Small intestine (tissue), 7 donors: ENCODE measurements around the gene PON2. TPM values are rescaled to one million over a fixed set of nuclear protein-coding genes. Genes with fewer than 3 reads are reported as not detected.
"Not testable (repeated sequence)": the region's sequence is repeated elsewhere in the genome, so short reads cannot be mapped to it uniquely, and the experiment has no call there.

Experiments used
- DNase-seq, 2 donors: peaks; one replicate each; pipeline versions ENCODE4 v3.0.0 to v3.0.0-alpha.2; 2013
- FAIRE-seq: peaks from 2 replicates; lab custom pipeline; 2012; peaks lifted over from hg19 to GRCh38; lab: Jason Lieb, UNC
- H3K27ac ChIP-seq, 3 donors: one replicate each; pipeline ENCODE4 v1.5.1; 2013; ENCODE audit warnings: low read length in 2 of 3, mild to moderate bottlenecking in 2 of 3, control low read depth in 1 of 3, inconsistent platforms in 1 of 3, low read depth in 1 of 3, moderate library complexity in 1 of 3
- H3K27me3 ChIP-seq, 3 donors: one replicate each; pipeline ENCODE4 v1.6.1; 2013; ENCODE audit warnings: low read length in 3 of 3, inconsistent platforms in 1 of 3; ENCODE audit not compliant: control insufficient read depth in 3 of 3, insufficient read depth in 3 of 3
- H3K36me3 ChIP-seq, 3 donors: one replicate each; pipeline ENCODE4 v1.6.1; 2013; ENCODE audit warnings: low read length in 3 of 3, inconsistent platforms in 1 of 3, low read depth in 1 of 3, mild to moderate bottlenecking in 1 of 3, moderate library complexity in 1 of 3; ENCODE audit not compliant: control insufficient read depth in 3 of 3, insufficient read depth in 2 of 3
- H3K4me1 ChIP-seq, 3 donors: one replicate each; pipeline ENCODE4 v1.6.1; 2013; ENCODE audit warnings: low read length in 2 of 3, inconsistent platforms in 1 of 3, low read depth in 1 of 3, mild to moderate bottlenecking in 1 of 3, moderate library complexity in 1 of 3; ENCODE audit not compliant: control insufficient read depth in 3 of 3, insufficient read depth in 2 of 3
- H3K4me3 ChIP-seq, 3 donors: one replicate each; pipeline ENCODE4 v1.5.1; 2013; ENCODE audit warnings: low read length in 3 of 3, control low read depth in 1 of 3, inconsistent platforms in 1 of 3, low read depth in 1 of 3, mild to moderate bottlenecking in 1 of 3, moderate library complexity in 1 of 3
- H3K9me3 ChIP-seq, 2 donors: one replicate each; pipeline ENCODE4 v1.6.1; 2013; ENCODE audit warnings: low read depth in 1 of 2, low read length in 1 of 2; ENCODE audit not compliant: control insufficient read depth in 2 of 2, insufficient read depth in 1 of 2
- WGBS, 3 donors: extraction: QIAGEN DNeasy Blood & Tissue Kit; methylation state at CpG; one replicate each; pipeline ENCODE4 v1.1.7; 2013; 5-methylcytosine and 5-hydroxymethylcytosine counted together
- polyA plus RNA-seq, 4 donors: library from polyadenylated mRNA; stranded (reverse) in 3 of 4; unstranded in 1 of 4; fragments of 200-250 nt in 3 of 4; fragments of 120-200 nt in 1 of 4; gene quantifications; one replicate each; pipeline versions ENCODE4 v1.2.1 to v1.2.3, GENCODE V29; 2013
- donor health status: healthy with polysubstance abuse.
- donor health status: control.
- donor health status: control.
- donor health status: Bipolar disorder and iron deficiency.
- donor health status: healthy.

The PON2 gene
- polyA plus RNA-seq, 4 donors, result 51.6 to 325 (median 93.7) TPM

DNA sequence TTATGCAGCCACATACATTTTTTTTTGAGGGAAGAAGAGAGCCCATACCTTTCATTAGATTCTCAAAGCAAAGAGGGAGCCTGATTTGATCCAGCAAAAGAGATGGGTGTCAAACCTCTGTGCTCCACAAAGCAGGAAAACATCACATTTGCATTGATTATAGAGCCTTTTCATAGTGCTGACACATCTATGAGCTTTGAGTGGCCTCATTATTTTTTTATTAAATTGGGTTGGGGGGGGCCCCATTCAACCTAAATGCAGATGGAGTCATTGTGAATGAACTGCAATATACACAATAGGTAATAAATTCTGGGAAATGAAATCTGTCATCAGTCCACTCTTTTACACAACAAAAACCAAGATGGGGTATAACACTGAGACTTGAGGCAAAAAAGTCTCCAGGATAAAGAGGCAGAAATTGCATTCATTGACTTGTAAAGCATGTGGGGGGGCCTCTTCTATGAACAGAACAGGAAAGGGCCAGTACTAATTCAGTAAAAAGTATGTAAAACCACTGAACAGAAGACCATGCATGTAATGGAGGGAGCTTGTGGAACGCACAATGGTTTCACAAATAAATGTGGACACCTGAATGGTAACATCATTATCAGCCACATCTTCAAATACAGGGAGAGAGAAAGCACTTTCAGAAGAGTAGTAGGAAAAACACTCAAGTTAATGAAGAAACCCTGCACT, 33.2 kb upstream of the PON2 start:
- Histone ChIP-seq H3K27me3 (no peaks in the 10 kb centered on the region), H3K9me3 (no peaks in the 10 kb centered on the region), H3K36me3 (no peaks in the 10 kb centered on the region), H3K27ac (no peak overlapping the region), H3K4me1 (no peaks in the 10 kb centered on the region), H3K4me3 (no peak overlapping the region)
- no peak for FAIRE-seq
- no peak for DNase-seq
- 94 to 97% (median 96%) methylated on average over 1 of the region's 1 CpG for WGBS, 3 donors

DNA sequence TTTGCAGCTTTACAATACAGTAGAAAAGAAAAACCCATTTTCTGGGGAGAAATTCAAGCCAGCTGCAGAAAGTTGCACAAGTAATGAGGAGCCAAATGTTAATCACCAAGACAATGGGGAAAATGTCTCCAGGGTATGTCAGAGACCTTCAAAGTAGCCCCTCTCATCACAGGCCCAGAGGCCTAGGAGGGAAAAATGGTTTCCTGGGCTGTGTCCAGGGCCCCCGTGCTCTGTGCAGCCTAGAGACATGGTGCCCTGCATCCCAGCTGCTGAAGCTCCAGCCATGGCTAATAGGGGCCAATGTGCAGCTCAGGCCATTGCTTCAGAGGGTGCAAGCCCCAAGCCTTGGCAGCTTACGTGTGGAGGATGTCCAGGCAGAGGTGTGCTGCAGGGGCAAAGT, 25.8 kb upstream of the PON2 start:
- not testable (repeated sequence) for H3K27ac ChIP-seq, DNase-seq, H3K4me3 ChIP-seq, FAIRE-seq, H3K4me1 ChIP-seq, H3K27me3 ChIP-seq, H3K36me3 ChIP-seq
- H3K9me3 ChIP-seq, result peaks cover 0 to 31% of the 10 kb centered on the region in 2 donors
- 78 to 86% (median 79%) methylated on average over 2 of the region's 2 CpGs for WGBS, 3 donors

DNA sequence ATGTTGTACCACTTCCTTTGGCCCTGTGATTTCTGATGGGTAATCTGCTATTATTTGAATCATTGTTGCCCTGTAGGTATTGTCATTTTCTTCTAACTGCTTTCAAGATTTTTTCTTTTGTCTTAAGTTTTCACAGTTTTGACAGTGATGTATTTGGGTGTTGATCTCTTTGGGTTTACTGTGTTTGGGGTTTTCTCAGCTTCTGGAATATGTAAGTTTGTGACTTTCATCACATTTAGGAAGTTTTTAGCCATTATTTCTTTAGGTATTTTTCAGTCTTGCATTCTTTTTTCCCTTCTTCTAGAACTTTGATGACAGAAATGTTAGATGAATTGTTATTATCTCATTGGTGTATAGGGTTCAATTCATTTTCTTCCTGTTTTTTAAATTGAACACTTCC, 23.1 kb upstream of the PON2 start:
- no peak for FAIRE-seq

GRCh38 chr7:95454438-95455045, 19.7 kb upstream of the PON2 start:
- no peak for FAIRE-seq
- Histone ChIP-seq H3K36me3 (no peaks in the 10 kb centered on the region), H3K9me3 (peaks cover 0 to 12% of the 10 kb centered on the region in 2 donors), H3K4me3 (no peak overlapping the region), H3K27me3 (no peaks in the 10 kb centered on the region), H3K4me1 (no peaks in the 10 kb centered on the region), H3K27ac (no peak overlapping the region)
- 61 to 86% (median 76%) methylated on average over 2 of the region's 2 CpGs for WGBS, 3 donors
- no peak for DNase-seq

More for the DNA sequence above, 23.1 kb upstream of the PON2 start:
- Histone ChIP-seq H3K27me3 (peaks cover 0 to 1% (median 0%) of the 10 kb centered on the region in 3 donors), H3K4me3 (no peak overlapping the region), H3K36me3 (no peaks in the 10 kb centered on the region), H3K4me1 (no peaks in the 10 kb centered on the region), H3K27ac (no peak overlapping the region), H3K9me3 (peaks cover 0 to 31% of the 10 kb centered on the region in 2 donors)
- no peak for DNase-seq

- WGBS, 3 donors, result 97 to 100% (median 99%) methylated on average over 3 of the region's 3 CpGs
- Histone ChIP-seq H3K9me3 (no peaks in the 10 kb centered on the region), H3K4me1 (peaks cover 0 to 6% (median 2%) of the 10 kb centered on the region in 3 donors), H3K36me3 (no peaks in the 10 kb centered on the region), H3K27me3 (no peaks in the 10 kb centered on the region), H3K27ac (no peak overlapping the region), H3K4me3 (no peak overlapping the region)
- FAIRE-seq (no peak), DNase-seq (no peak)
Observed at GRCh38 chr7:95446618-95447017, 11.8 kb upstream of the PON2 start.

GRCh38 chr7:95444796-95445195, 10.0 kb upstream of the PON2 start:
- Histone ChIP-seq H3K9me3 (no peaks in the 10 kb centered on the region), H3K4me3 (no peak overlapping the region), H3K27ac (no peak overlapping the region), H3K27me3 (no peaks in the 10 kb centered on the region), H3K4me1 (peaks cover 0 to 21% (median 6%) of the 10 kb centered on the region in 3 donors), H3K36me3 (no peaks in the 10 kb centered on the region)
- WGBS, 3 donors, result 71 to 84% (median 76%) methylated on average over 2 of the region's 2 CpGs
- DNase-seq (no peak), FAIRE-seq (no peak)

- 55 to 68% (median 65%) methylated on average over 7 of the region's 7 CpGs for WGBS, 3 donors
- Histone ChIP-seq H3K27ac (peak overlapping the region in 1 of 3 donors; percentile 87), H3K9me3 (no peaks in the 10 kb centered on the region), H3K36me3 (no peaks in the 10 kb centered on the region), H3K4me3 (no peak overlapping the region), H3K4me1 (peaks cover 0 to 32% (median 8%) of the 10 kb centered on the region in 3 donors), H3K27me3 (no peaks in the 10 kb centered on the region)
- DNase-seq (peak; percentile 75 to 94), FAIRE-seq (no peak)
Observed at GRCh38 chr7:95441042-95441823, 6.4 kb upstream of the PON2 start.

- peak; percentile 76 to 86 for DNase-seq
- 35 to 74% (median 58%) methylated on average over 3 of the region's 3 CpGs for WGBS, 3 donors
Observed at GRCh38 chr7:95440394-95441038, 5.7 kb upstream of the PON2 start.

More at GRCh38 chr7:95440394-95441038, 5.7 kb upstream of the PON2 start:
- H3K36me3 ChIP-seq, result no peaks in the 10 kb centered on the region
- no peak overlapping the region for H3K4me3 ChIP-seq
- peaks cover 0 to 34% (median 8%) of the 10 kb centered on the region in 3 donors for H3K4me1 ChIP-seq
- FAIRE-seq, result no peak
- no peaks in the 10 kb centered on the region for H3K9me3 ChIP-seq
- H3K27ac ChIP-seq, result peak overlapping the region in 1 of 3 donors; percentile 87
- H3K27me3 ChIP-seq, result no peaks in the 10 kb centered on the region
